G401.6 (cell line): ENCODE data around the gene CLDN10.

Experiments used
- FAIRE-seq: peaks from 2 replicates; lab custom pipeline; 2012; peaks lifted over from hg19 to GRCh38; lab: Jason Lieb, UNC

The CLDN10 gene

GRCh38 chr13:95603887-95604555, 51.5 kb downstream of the CLDN10 start:
- FAIRE-seq: no peak

- FAIRE-seq: no peak
Measured at GRCh38 chr13:95604556-95604915, 52.0 kb downstream of the CLDN10 start.

GRCh38 chr13:95605448-95606125, 53.1 kb downstream of the CLDN10 start:
- no peak for FAIRE-seq

- no peak for FAIRE-seq
Measured at GRCh38 chr13:95607366-95607765, 54.8 kb downstream of the CLDN10 start.

- FAIRE-seq: no peak
Measured at GRCh38 chr13:95608640-95609323, 56.3 kb downstream of the CLDN10 start.

GRCh38 chr13:95614641-95615245, 62.2 kb downstream of the CLDN10 start:
- no peak for FAIRE-seq

- FAIRE-seq: no peak
Measured at GRCh38 chr13:95615539-95615938, 63.0 kb downstream of the CLDN10 start.

- FAIRE-seq: no peak
Measured at GRCh38 chr13:95620030-95620824, 67.7 kb downstream of the CLDN10 start.

GRCh38 chr13:95620825-95621498, 68.4 kb downstream of the CLDN10 start:
- FAIRE-seq: no peak

GRCh38 chr13:95623141-95623540, 70.6 kb downstream of the CLDN10 start:
- FAIRE-seq: no peak

GRCh38 chr13:95624020-95624419, 71.5 kb downstream of the CLDN10 start:
- peak; percentile 93 for FAIRE-seq

GRCh38 chr13:95626768-95627167, 74.2 kb downstream of the CLDN10 start:
- FAIRE-seq: no peak

GRCh38 chr13:95627590-95627989, 75.1 kb downstream of the CLDN10 start:
- no peak for FAIRE-seq

- no peak for FAIRE-seq
Measured at GRCh38 chr13:95628488-95628887, 76.0 kb downstream of the CLDN10 start.

GRCh38 chr13:95629071-95629470, 76.6 kb downstream of the CLDN10 start:
- FAIRE-seq: no peak
